Uterus (tissue), 2 donors: ENCODE measurements around the gene PACC1.

ENCODE experiments used
- POLR2A ChIP-seq, 2 donors: fragments of 450-650 bp; IDR thresholded peaks; one replicate each; pipeline ENCODE4 v1.6.1; 2016; ENCODE audit warnings: antibody characterized with exemption in 2 of 2, mild to moderate bottlenecking in 1 of 2, moderate library complexity in 1 of 2
- TF ChIP-seq, protein P1 (sequence below), 4 experiments: fragments of 200-600 bp in 2 of 4; fragments of 450-650 bp in 2 of 4; sonication (generic) in 2 of 4; IDR thresholded peaks; one replicate each; pipeline ENCODE4 v1.5.1; 2016 to 2019; ENCODE audit warnings: antibody characterized with exemption in 4 of 4, mild to moderate bottlenecking in 2 of 4, moderate library complexity in 1 of 4

DNA sequence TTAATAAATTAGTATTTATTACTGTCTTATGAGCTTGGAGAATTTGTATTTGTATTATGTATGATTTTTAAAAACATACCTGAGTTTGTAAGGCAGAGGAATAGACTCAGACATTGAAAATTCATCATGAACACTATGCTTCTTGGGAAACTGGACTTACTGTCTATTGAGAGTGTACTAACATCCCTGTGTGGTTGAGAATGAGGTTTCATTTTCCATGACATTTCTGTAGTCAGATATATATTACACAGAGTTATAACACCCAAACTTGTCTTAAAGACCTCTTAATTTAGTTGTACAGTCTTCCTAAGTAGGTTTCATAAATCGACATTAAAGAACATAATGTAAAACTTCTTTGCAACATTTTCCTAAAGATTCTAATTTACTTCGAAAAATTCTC, 99.5 kb downstream of the PACC1 start:
- TF ChIP-seq, protein P1, sequence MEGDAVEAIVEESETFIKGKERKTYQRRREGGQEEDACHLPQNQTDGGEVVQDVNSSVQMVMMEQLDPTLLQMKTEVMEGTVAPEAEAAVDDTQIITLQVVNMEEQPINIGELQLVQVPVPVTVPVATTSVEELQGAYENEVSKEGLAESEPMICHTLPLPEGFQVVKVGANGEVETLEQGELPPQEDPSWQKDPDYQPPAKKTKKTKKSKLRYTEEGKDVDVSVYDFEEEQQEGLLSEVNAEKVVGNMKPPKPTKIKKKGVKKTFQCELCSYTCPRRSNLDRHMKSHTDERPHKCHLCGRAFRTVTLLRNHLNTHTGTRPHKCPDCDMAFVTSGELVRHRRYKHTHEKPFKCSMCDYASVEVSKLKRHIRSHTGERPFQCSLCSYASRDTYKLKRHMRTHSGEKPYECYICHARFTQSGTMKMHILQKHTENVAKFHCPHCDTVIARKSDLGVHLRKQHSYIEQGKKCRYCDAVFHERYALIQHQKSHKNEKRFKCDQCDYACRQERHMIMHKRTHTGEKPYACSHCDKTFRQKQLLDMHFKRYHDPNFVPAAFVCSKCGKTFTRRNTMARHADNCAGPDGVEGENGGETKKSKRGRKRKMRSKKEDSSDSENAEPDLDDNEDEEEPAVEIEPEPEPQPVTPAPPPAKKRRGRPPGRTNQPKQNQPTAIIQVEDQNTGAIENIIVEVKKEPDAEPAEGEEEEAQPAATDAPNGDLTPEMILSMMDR (IDR thresholded peaks at IDR 0.05): no peak
- TF ChIP-seq POLR2A (IDR thresholded peaks at IDR 0.05): no peak
